GM19035 (cell line): Measurements from ENCODE around the gene LRRC45.

Experiments
- ATAC-seq: cut with Tn5 transposase; IDR thresholded peaks from one replicate; pipeline ENCODE4 v1.9.1; 2021; ENCODE audit not compliant: unreplicated experiment

Gene LRRC45

GRCh38 chr17:82018152-82018988 lies 4.7 kb upstream of the LRRC45 start:
- no peak for ATAC-seq

GRCh38 chr17:82018989-82019689 lies 4.0 kb upstream of the LRRC45 start:
- no peak for ATAC-seq

- no peak for ATAC-seq
Observed at GRCh38 chr17:82019690-82020571, 3.2 kb upstream of the LRRC45 start.

- no peak for ATAC-seq
Observed at GRCh38 chr17:82020572-82021106, 2.5 kb upstream of the LRRC45 start.

GRCh38 chr17:82021107-82021899 lies 1.8 kb upstream of the LRRC45 start:
- ATAC-seq, result no peak

GRCh38 chr17:82021900-82022309 lies 1.2 kb upstream of the LRRC45 start:
- ATAC-seq, result no peak

- ATAC-seq, result no peak
Observed at GRCh38 chr17:82022310-82022980, 660 bp upstream of the LRRC45 start, which contains the start of gene CENPX. TSS of gene CENPX (minus strand) at chr17:82022878. CDS start at chr17:82022861, 17 bp downstream.

GRCh38 chr17:82023447-82024241 lies 539 bp downstream of the LRRC45 start:
- ATAC-seq, result peak; percentile 1

GRCh38 chr17:82024859-82025258 lies 1.8 kb downstream of the LRRC45 start:
- no peak for ATAC-seq

GRCh38 chr17:82025401-82026107 lies 2.4 kb downstream of the LRRC45 start:
- no peak for ATAC-seq

- no peak for ATAC-seq
Observed at GRCh38 chr17:82028246-82028645, 5.1 kb downstream of the LRRC45 start.

- no peak for ATAC-seq
Observed at GRCh38 chr17:82028966-82029365, 5.9 kb downstream of the LRRC45 start.

GRCh38 chr17:82029391-82029790 lies 6.3 kb downstream of the LRRC45 start:
- ATAC-seq, result no peak

GRCh38 chr17:82029990-82030469 lies 6.9 kb downstream of the LRRC45 start:
- no peak for ATAC-seq

GRCh38 chr17:82030470-82031302 lies 7.6 kb downstream of the LRRC45 start:
- ATAC-seq, result no peak

GRCh38 chr17:82031303-82031884 lies 8.3 kb downstream of the LRRC45 start, which contains the start of gene RAC3:
TSS of gene RAC3 (plus strand) at chr17:82031678. CDS start at chr17:82031762, 84 bp downstream.
- ATAC-seq, result no peak
